ENCODE results near the gene FUT1. TPM values are rescaled to one million over a fixed set of nuclear protein-coding genes. Genes with fewer than 3 reads are reported as not detected.

The FUT1 gene
- polyA plus RNA-seq, 1 of the 3 experiments (the other 2 are of a cell fraction), result 0.08 TPM

DNA sequence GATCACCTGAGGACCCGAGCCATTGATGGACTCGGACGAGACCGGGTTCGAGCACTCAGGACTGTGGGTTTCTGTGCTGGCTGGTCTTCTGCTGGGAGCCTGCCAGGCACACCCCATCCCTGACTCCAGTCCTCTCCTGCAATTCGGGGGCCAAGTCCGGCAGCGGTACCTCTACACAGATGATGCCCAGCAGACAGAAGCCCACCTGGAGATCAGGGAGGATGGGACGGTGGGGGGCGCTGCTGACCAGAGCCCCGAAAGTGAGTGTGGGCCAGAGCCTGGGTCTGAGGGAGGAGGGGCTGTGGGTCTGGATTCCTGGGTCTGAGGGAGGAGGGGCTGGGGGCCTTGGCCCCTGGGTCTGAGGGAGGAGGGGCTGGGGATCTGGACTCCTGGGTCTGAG, 3.8 kb upstream of the FUT1 start (continued):
- TF ChIP-seq RAD21 (IDR thresholded peaks at IDR 0.05; ENCODE audit: low read length) (no peak), SMC3 (IDR thresholded peaks at IDR 0.05; ENCODE audit: low read depth, low read length) (no peak)

DNA sequence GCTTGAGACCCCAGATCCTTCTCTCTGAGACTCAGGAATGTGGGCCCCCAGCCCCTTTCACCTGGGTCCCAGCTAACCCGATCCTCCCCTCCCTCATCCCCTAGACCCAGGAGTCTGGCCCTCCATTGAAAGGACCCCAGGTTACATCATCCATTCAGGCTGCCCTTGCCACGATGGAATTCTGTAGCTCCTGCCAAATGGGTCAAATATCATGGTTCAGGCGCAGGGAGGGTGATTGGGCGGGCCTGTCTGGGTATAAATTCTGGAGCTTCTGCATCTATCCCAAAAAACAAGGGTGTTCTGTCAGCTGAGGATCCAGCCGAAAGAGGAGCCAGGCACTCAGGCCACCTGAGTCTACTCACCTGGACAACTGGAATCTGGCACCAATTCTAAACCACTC, 3.3 kb upstream of the FUT1 start:
- Histone ChIP-seq H3K9ac (no peak overlapping the region), H3K79me2 (ENCODE audit: insufficient read depth) (no peaks in the 10 kb centered on the region), H3K9me3 (no peaks in the 10 kb centered on the region), H3K4me1 (ENCODE audit: control insufficient read depth in 1 of 2, insufficient read depth in 2 of 2, low read depth in 1 of 2, low read length in 1 of 2) (peaks cover 0 to 7% of the 10 kb centered on the region in 2 experiments; a peak in 1 of 4 replicates), H3K4me3 (ENCODE audit: low read depth in 2 of 2, low read length in 1 of 2) (no peak overlapping the region), H3K27me3 (ENCODE audit: insufficient read depth) (peaks cover 6% of the 10 kb centered on the region; the same call in 1 of the 2 replicates), H2AFZ (ENCODE audit: low read depth) (no peak overlapping the region), H3K27ac (ENCODE audit: low read depth in 2 of 2, low read length in 1 of 2) (no peak overlapping the region), H4K20me1 (ENCODE audit: insufficient read depth) (no peaks in the 10 kb centered on the region), H3K9me2 (no peaks in the 10 kb centered on the region), H3K4me2 (no peak overlapping the region), H3K36me3 (replicated peaks in 1 of 2; ENCODE audit: control insufficient read depth in 1 of 2, insufficient read depth in 2 of 2, low read length in 1 of 2) (no peaks in the 10 kb centered on the region), H3F3A (replicated peaks; ENCODE audit: insufficient read depth) (no peaks in the 10 kb centered on the region)
- POLR2A ChIA-PET, result no interaction called here
- TF ChIP-seq, protein P1, sequence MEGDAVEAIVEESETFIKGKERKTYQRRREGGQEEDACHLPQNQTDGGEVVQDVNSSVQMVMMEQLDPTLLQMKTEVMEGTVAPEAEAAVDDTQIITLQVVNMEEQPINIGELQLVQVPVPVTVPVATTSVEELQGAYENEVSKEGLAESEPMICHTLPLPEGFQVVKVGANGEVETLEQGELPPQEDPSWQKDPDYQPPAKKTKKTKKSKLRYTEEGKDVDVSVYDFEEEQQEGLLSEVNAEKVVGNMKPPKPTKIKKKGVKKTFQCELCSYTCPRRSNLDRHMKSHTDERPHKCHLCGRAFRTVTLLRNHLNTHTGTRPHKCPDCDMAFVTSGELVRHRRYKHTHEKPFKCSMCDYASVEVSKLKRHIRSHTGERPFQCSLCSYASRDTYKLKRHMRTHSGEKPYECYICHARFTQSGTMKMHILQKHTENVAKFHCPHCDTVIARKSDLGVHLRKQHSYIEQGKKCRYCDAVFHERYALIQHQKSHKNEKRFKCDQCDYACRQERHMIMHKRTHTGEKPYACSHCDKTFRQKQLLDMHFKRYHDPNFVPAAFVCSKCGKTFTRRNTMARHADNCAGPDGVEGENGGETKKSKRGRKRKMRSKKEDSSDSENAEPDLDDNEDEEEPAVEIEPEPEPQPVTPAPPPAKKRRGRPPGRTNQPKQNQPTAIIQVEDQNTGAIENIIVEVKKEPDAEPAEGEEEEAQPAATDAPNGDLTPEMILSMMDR (IDR thresholded peaks at IDR 0.05), result no peak
- TF ChIP-seq POLR2AphosphoS5 (IDR thresholded peaks at IDR 0.05; ENCODE audit: low read depth, low read length) (no peak), SMC3 (IDR thresholded peaks at IDR 0.05; ENCODE audit: low read depth, low read length) (no peak), RXRA (IDR thresholded peaks at IDR 0.05; ENCODE audit: borderline replicate concordance, low read depth) (no peak), JUND (IDR thresholded peaks at IDR 0.05) (no peak), RAD21 (IDR thresholded peaks at IDR 0.05; ENCODE audit: low read length) (no peak), RCOR1 (IDR thresholded peaks at IDR 0.05; ENCODE audit: low read length) (no peak), RFX5 (IDR thresholded peaks at IDR 0.05; ENCODE audit: low read length) (no peak)
- TF ChIP-seq, protein P2, sequence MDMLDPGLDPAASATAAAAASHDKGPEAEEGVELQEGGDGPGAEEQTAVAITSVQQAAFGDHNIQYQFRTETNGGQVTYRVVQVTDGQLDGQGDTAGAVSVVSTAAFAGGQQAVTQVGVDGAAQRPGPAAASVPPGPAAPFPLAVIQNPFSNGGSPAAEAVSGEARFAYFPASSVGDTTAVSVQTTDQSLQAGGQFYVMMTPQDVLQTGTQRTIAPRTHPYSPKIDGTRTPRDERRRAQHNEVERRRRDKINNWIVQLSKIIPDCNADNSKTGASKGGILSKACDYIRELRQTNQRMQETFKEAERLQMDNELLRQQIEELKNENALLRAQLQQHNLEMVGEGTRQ (IDR thresholded peaks at IDR 0.05; ENCODE audit: borderline replicate concordance, low read depth, low read length), result no peak
- DNase-seq, result no peak
- 77% methylated on average over 3 of the region's 5 CpGs for WGBS (ENCODE audit: low lambda C conversion rate)
- CTCF ChIA-PET, result interaction anchor here (1.2 to 1.6 kb wide), 2 partner anchors 17 to 81 kb away, joined by 4 to 6 read pairs; partner anchors contain the start of gene HSD17B14

DNA sequence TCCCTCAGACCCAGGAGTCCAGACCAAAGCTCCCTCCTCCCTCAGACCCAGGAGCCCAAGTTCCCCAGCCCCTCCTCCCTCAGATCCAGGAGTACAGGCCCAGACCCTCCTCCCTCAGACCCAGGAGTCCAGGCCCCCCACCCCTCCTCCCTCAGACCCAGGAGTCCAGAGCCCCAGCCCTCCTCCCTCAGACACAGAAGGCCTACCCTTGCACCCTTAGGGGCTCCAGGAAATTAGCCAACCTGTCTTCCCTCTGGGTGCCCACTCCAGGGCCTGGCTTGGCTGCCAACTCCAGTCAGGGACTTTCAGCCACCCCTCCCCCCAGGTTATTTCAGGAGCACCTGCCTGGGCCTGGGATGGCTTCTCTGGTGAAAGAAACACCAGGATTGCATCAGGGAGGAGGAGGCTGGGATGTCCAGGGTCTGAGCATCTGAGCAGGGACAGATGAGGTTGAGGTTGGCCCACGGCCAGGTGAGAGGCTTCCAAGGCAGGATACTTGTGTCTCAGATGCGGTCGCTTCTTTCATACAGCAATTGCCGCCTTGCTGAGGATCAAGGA, 2.7 kb upstream of the FUT1 start, which contains the start of gene FGF21:
Gene FGF21, plus strand, starts transcription at position 441 of the 558 bp plus-strand sequence. CDS start 713 bp downstream, outside the sequence.
- Histone ChIP-seq H3F3A (replicated peaks; ENCODE audit: insufficient read depth) (no peaks in the 10 kb centered on the region), H3K79me2 (ENCODE audit: insufficient read depth) (no peaks in the 10 kb centered on the region), H3K36me3 (replicated peaks in 1 of 2; ENCODE audit: control insufficient read depth in 1 of 2, insufficient read depth in 2 of 2, low read length in 1 of 2) (no peaks in the 10 kb centered on the region), H3K9ac (no peak within 1 kb of the TSS), H4K20me1 (ENCODE audit: insufficient read depth) (no peaks in the 10 kb centered on the region), H3K27ac (ENCODE audit: low read depth in 2 of 2, low read length in 1 of 2) (no peak within 1 kb of the TSS), H3K9me2 (no peaks in the 10 kb centered on the region), H3K27me3 (ENCODE audit: insufficient read depth) (peaks cover 6% of the 10 kb centered on the region; the same call in 1 of the 2 replicates), H3K4me3 (ENCODE audit: low read depth in 2 of 2, low read length in 1 of 2) (no peak within 1 kb of the TSS), H3K4me1 (ENCODE audit: control insufficient read depth in 1 of 2, insufficient read depth in 2 of 2, low read depth in 1 of 2, low read length in 1 of 2) (peaks cover 0 to 7% of the 10 kb centered on the region in 2 experiments; a peak in 1 of 4 replicates), H3K4me2 (no peak within 1 kb of the TSS), H2AFZ (ENCODE audit: low read depth) (no peak within 1 kb of the TSS), H3K9me3 (no peaks in the 10 kb centered on the region)
- DNase-seq, result no peak
- POLR2A ChIA-PET, result no interaction called here
- WGBS (ENCODE audit: low lambda C conversion rate), result 69% methylated on average over 3 of the region's 4 CpGs
- TF ChIP-seq, protein P3, sequence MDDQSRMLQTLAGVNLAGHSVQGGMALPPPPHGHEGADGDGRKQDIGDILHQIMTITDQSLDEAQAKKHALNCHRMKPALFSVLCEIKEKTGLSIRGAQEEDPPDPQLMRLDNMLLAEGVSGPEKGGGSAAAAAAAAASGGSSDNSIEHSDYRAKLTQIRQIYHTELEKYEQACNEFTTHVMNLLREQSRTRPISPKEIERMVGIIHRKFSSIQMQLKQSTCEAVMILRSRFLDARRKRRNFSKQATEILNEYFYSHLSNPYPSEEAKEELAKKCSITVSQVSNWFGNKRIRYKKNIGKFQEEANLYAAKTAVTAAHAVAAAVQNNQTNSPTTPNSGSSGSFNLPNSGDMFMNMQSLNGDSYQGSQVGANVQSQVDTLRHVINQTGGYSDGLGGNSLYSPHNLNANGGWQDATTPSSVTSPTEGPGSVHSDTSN (IDR thresholded peaks at IDR 0.05), result no peak
- TF ChIP-seq YY1 (IDR thresholded peaks at IDR 0.05; ENCODE audit: low read depth) (no peak), RAD21 (IDR thresholded peaks at IDR 0.05; ENCODE audit: low read length) (no peak), FOSL2 (IDR thresholded peaks at IDR 0.05; ENCODE audit: borderline replicate concordance, low read depth) (no peak), MEF2A (IDR thresholded peaks at IDR 0.05; ENCODE audit: borderline replicate concordance, low read depth) (no peak), FOXJ3 (CRISPR knock-in tag; IDR thresholded peaks at IDR 0.05) (no peak), FOXM1 (IDR thresholded peaks at IDR 0.05; ENCODE audit: low read depth) (no peak), EZH2phosphoT487 (IDR thresholded peaks at IDR 0.05; ENCODE audit: borderline replicate concordance, low read depth) (no peak), RFX5 (IDR thresholded peaks at IDR 0.05; ENCODE audit: low read length) (no peak)
- TF ChIP-seq, protein P4, sequence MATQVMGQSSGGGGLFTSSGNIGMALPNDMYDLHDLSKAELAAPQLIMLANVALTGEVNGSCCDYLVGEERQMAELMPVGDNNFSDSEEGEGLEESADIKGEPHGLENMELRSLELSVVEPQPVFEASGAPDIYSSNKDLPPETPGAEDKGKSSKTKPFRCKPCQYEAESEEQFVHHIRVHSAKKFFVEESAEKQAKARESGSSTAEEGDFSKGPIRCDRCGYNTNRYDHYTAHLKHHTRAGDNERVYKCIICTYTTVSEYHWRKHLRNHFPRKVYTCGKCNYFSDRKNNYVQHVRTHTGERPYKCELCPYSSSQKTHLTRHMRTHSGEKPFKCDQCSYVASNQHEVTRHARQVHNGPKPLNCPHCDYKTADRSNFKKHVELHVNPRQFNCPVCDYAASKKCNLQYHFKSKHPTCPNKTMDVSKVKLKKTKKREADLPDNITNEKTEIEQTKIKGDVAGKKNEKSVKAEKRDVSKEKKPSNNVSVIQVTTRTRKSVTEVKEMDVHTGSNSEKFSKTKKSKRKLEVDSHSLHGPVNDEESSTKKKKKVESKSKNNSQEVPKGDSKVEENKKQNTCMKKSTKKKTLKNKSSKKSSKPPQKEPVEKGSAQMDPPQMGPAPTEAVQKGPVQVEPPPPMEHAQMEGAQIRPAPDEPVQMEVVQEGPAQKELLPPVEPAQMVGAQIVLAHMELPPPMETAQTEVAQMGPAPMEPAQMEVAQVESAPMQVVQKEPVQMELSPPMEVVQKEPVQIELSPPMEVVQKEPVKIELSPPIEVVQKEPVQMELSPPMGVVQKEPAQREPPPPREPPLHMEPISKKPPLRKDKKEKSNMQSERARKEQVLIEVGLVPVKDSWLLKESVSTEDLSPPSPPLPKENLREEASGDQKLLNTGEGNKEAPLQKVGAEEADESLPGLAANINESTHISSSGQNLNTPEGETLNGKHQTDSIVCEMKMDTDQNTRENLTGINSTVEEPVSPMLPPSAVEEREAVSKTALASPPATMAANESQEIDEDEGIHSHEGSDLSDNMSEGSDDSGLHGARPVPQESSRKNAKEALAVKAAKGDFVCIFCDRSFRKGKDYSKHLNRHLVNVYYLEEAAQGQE (IDR thresholded peaks at IDR 0.05; ENCODE audit: low read depth, low read length), result no peak
- CTCF ChIA-PET, result interaction anchor here (1.6 kb wide), 1 partner anchor 82 kb away, joined by 6 read pairs; the partner anchor contains the start of gene HSD17B14
